Measurements from ENCODE around the gene RPS6KA2. TPM values are rescaled to one million over a fixed set of nuclear protein-coding genes. Genes with fewer than 3 reads are reported as not detected.

Gene RPS6KA2
- 100 to 1,000 TPM in 1 of 4 donors, 10 to 100 TPM in 3; 12.1 to 116 (median 26.4) TPM for total RNA-seq

DNA sequence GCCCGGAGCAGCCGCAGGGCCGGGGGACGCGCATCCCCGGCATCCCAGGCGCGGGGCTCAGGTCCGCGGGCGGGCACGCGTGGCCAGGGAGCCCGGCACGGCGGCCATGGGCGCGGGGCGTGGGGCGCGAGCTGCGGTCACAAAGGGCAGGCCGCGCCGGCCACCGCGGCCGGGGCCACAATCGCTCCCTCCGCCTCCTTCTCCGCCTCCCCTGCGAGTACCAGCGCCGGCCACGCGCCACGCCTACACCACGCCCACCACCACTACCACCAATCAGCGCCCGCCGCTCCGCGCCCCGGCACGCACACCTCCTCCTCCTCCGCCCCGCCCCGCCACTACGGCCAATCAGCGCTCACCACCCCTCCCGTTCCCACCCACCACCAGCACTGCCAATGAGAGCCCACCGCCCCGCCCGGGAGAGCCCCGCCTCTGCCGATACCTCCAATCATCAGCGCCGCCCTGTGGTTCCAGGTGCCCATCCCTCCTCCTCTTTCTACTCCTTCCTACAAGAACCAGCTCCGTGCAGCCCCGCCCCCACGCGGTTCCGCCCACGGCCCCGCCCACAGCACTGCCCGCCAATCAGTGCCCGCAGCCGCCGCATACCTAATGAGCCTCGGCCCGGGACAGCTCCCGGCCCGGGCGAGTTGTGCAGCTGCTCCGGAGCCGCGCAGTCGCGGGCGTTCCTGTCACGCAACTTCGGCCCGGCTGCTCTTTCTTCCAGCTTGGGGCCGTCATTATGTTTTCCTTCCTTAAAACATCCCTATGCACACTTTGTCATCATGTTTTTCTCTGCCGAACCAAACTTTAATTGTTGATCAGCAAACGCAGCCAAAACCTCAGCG is at the start of gene RPS6KA2:
Gene RPS6KA2 (minus strand): TSS at position 219 of the 842 bp plus-strand sequence. CDS start 232 bp downstream, outside the sequence.
- Histone ChIP-seq H3K9me3 (no peaks in the 10 kb centered on the region), H3K27ac (peak within 1 kb of the TSS; percentile 71 to 96 (median 76)), H3K27me3 (no peaks in the 10 kb centered on the region), H3K4me1 (peaks cover 0 to 12% (median 4%) of the 10 kb centered on the region in 4 donors), H3K36me3 (no peaks in the 10 kb centered on the region), H3K4me3 (peak within 1 kb of the TSS; percentile 67 to 88 (median 74))
- peak; percentile 61 to 69 for TF ChIP-seq POLR2A (IDR thresholded peaks at IDR 0.05)
- TF ChIP-seq, protein P1, sequence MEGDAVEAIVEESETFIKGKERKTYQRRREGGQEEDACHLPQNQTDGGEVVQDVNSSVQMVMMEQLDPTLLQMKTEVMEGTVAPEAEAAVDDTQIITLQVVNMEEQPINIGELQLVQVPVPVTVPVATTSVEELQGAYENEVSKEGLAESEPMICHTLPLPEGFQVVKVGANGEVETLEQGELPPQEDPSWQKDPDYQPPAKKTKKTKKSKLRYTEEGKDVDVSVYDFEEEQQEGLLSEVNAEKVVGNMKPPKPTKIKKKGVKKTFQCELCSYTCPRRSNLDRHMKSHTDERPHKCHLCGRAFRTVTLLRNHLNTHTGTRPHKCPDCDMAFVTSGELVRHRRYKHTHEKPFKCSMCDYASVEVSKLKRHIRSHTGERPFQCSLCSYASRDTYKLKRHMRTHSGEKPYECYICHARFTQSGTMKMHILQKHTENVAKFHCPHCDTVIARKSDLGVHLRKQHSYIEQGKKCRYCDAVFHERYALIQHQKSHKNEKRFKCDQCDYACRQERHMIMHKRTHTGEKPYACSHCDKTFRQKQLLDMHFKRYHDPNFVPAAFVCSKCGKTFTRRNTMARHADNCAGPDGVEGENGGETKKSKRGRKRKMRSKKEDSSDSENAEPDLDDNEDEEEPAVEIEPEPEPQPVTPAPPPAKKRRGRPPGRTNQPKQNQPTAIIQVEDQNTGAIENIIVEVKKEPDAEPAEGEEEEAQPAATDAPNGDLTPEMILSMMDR (IDR thresholded peaks at IDR 0.05) = no peak
- peak; percentile 99 to 100 (median 100) for DNase-seq

- no peak overlapping the region for H3K4me3 ChIP-seq
- H3K27ac ChIP-seq = no peak overlapping the region
- H3K9me3 ChIP-seq = no peaks in the 10 kb centered on the region
- no peak for DNase-seq
- TF ChIP-seq POLR2A (IDR thresholded peaks at IDR 0.05) = no peak
- TF ChIP-seq, protein P1 (IDR thresholded peaks at IDR 0.05) = no peak
- no peaks in the 10 kb centered on the region for H3K36me3 ChIP-seq
- peaks cover 0 to 11% (median 0%) of the 10 kb centered on the region in 4 donors for H3K4me1 ChIP-seq
- H3K27me3 ChIP-seq = no peaks in the 10 kb centered on the region
Measured at GRCh38 chr6:166676270-166676860, 49.3 kb upstream of the RPS6KA2 start.

- H3K36me3 ChIP-seq = no peaks in the 10 kb centered on the region
- H3K27me3 ChIP-seq = no peaks in the 10 kb centered on the region
- no peak overlapping the region for H3K4me3 ChIP-seq
- H3K4me1 ChIP-seq = peaks cover 0 to 12% (median 0%) of the 10 kb centered on the region in 4 donors
- no peak overlapping the region for H3K27ac ChIP-seq
- TF ChIP-seq, protein P1 (IDR thresholded peaks at IDR 0.05) = no peak
- no peak for TF ChIP-seq POLR2A (IDR thresholded peaks at IDR 0.05)
- no peaks in the 10 kb centered on the region for H3K9me3 ChIP-seq
- DNase-seq = peak in 1 of 3 donors; percentile 40
Measured at GRCh38 chr6:166675736-166676135, 48.7 kb upstream of the RPS6KA2 start.

GRCh38 chr6:166673309-166673708 is 46.3 kb upstream of the RPS6KA2 start:
- TF ChIP-seq POLR2A (IDR thresholded peaks at IDR 0.05) = no peak
- TF ChIP-seq, protein P1 (IDR thresholded peaks at IDR 0.05) = no peak
- H3K4me1 ChIP-seq = peaks cover 0 to 12% (median 0%) of the 10 kb centered on the region in 4 donors
- H3K9me3 ChIP-seq = no peaks in the 10 kb centered on the region
- H3K27ac ChIP-seq = no peak overlapping the region
- DNase-seq = no peak
- no peaks in the 10 kb centered on the region for H3K27me3 ChIP-seq
- H3K4me3 ChIP-seq = no peak overlapping the region
- no peaks in the 10 kb centered on the region for H3K36me3 ChIP-seq

GRCh38 chr6:166672624-166673206 is 45.7 kb upstream of the RPS6KA2 start:
- Histone ChIP-seq H3K4me1 (peaks cover 0 to 12% (median 0%) of the 10 kb centered on the region in 4 donors), H3K4me3 (no peak overlapping the region), H3K36me3 (no peaks in the 10 kb centered on the region), H3K27me3 (no peaks in the 10 kb centered on the region), H3K27ac (no peak overlapping the region), H3K9me3 (no peaks in the 10 kb centered on the region)
- TF ChIP-seq, protein P1 (IDR thresholded peaks at IDR 0.05) = no peak
- TF ChIP-seq POLR2A (IDR thresholded peaks at IDR 0.05) = no peak
- no peak for DNase-seq

Data from Peyer's patch (tissue), 4 donors.